NCI-H1417 (cell line): ENCODE measurements around the gene SLC35G1.

Source experiments
- DNase-seq, 3 experiments: peaks; one replicate each; lab custom pipeline; 2025; lab: John Stamatoyannopoulos, UW

Gene SLC35G1

DNA sequence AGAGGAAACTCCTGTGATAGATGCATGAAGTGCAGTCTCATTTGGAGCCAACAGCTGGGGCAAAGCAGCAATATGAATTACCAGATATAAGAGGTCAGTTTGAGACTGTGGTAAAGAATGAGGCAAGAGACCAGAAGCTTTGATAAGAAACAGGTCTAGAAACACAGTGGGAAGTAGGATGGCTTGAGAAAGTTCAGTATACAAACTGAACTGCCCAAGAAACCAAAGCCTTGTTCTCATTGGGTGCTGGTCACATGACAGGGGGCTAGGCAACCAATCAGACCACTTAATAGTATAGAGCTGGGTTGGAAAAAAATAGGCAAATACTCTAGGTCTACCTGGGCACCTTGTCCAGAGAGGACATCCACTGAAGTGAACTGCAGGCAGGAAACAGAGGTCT lies 53.7 kb downstream of the SLC35G1 start:
- no peak for DNase-seq

- DNase-seq = no peak
Observed at GRCh38 chr10:93951905-93952304, 58.1 kb downstream of the SLC35G1 start.
